Neuronal stem cell (in vitro differentiated cells): Measurements from ENCODE around the gene DCAF11.
A peak's percentile ranks its signal among the peaks of the same experiment; 100 is the strongest.

Source experiments
- DNase-seq: peaks from one replicate; pipeline ENCODE4 v3.0.0-alpha.2; 2013; ENCODE audit warnings: low spot score
- H2AFZ ChIP-seq: one replicate; pipeline ENCODE4 v1.6.1; 2013; ENCODE audit warnings: mild to moderate bottlenecking, low read length, inconsistent platforms
- H2AK5ac ChIP-seq: 2 replicates; pipeline ENCODE4 v1.6.1; 2013; ENCODE audit warnings: low read depth, mild to moderate bottlenecking, inconsistent platforms, low read length, moderate library complexity, mixed read lengths
- H2BK120ac ChIP-seq: 2 replicates; pipeline ENCODE4 v1.6.1; 2013; ENCODE audit warnings: low read depth, mild to moderate bottlenecking, inconsistent platforms, low read length, moderate library complexity, mixed read lengths
- H2BK12ac ChIP-seq: one replicate; pipeline ENCODE4 v1.6.1; 2013; ENCODE audit warnings: low read length, inconsistent platforms
- H2BK15ac ChIP-seq: 2 replicates; pipeline ENCODE4 v1.6.1; 2013; ENCODE audit warnings: mild to moderate bottlenecking, low read length, inconsistent platforms, mixed read lengths
- H2BK5ac ChIP-seq: one replicate; pipeline ENCODE4 v1.6.1; 2013; ENCODE audit warnings: inconsistent platforms, mild to moderate bottlenecking, low read length, moderate library complexity
- H3K14ac ChIP-seq: one replicate; pipeline ENCODE4 v1.6.1; 2013; ENCODE audit warnings: low read length, inconsistent platforms
- H3K18ac ChIP-seq: 2 replicates; pipeline ENCODE4 v1.6.1; 2013; ENCODE audit warnings: low read length, inconsistent platforms
- H3K23ac ChIP-seq: 2 replicates; pipeline ENCODE4 v1.6.1; 2013; ENCODE audit warnings: low read depth, mild to moderate bottlenecking, mixed read lengths, low read length, inconsistent platforms; ENCODE audit not compliant: poor library complexity
- H3K27ac ChIP-seq: replicated peaks from 3 replicates; pipeline ENCODE4 v1.5.1; 2013; ENCODE audit warnings: low read length, inconsistent platforms
- H3K27me3 ChIP-seq, 3 experiments: 2 replicates each; pipeline ENCODE4 v1.6.1; 2013; ENCODE audit warnings: low read length in 3 of 3, mild to moderate bottlenecking in 2 of 3, inconsistent platforms in 1 of 3, low read depth in 1 of 3, mixed read lengths in 1 of 3, moderate library complexity in 1 of 3; ENCODE audit not compliant: control insufficient read depth in 3 of 3, insufficient read depth in 3 of 3
- H3K36me3 ChIP-seq, 2 donors: replicated peaks in 1 of 2; 2 replicates each; pipeline ENCODE4 v1.6.1; 2013; ENCODE audit warnings: low read length in 2 of 2; ENCODE audit not compliant: control insufficient read depth in 2 of 2, insufficient read depth in 2 of 2
- H3K4ac ChIP-seq: 2 replicates; pipeline ENCODE4 v1.6.1; 2013; ENCODE audit warnings: inconsistent platforms, mild to moderate bottlenecking, low read length, moderate library complexity
- H3K4me1 ChIP-seq, 2 donors: 1 replicate in 1 of 2; 2 replicates in 1 of 2; pipeline ENCODE4 v1.6.1; 2013; ENCODE audit warnings: low read length in 2 of 2, low read depth in 1 of 2; ENCODE audit not compliant: control insufficient read depth in 2 of 2, insufficient read depth in 1 of 2
- H3K4me2 ChIP-seq: one replicate; pipeline ENCODE4 v1.6.1; 2013; ENCODE audit warnings: mild to moderate bottlenecking, low read length, inconsistent platforms; ENCODE audit not compliant: insufficient read depth, poor library complexity, severe bottlenecking
- H3K4me3 ChIP-seq, 2 donors: 2 replicates each; pipeline ENCODE4 v1.5.1; 2013; ENCODE audit warnings: low read length in 2 of 2, mild to moderate bottlenecking in 2 of 2, inconsistent platforms in 1 of 2, moderate library complexity in 1 of 2
- H3K79me1 ChIP-seq: one replicate; pipeline ENCODE4 v1.6.1; 2013; ENCODE audit warnings: low read depth, mild to moderate bottlenecking, inconsistent platforms, low read length, moderate library complexity
- H3K9ac ChIP-seq: one replicate; pipeline ENCODE4 v1.6.1; 2013; ENCODE audit warnings: mild to moderate bottlenecking, low read depth, low read length, inconsistent platforms; ENCODE audit not compliant: poor library complexity
- H3K9me3 ChIP-seq, 2 donors: replicated peaks in 1 of 2; 2 replicates each; pipeline versions ENCODE3 to v1.6.1; 2013; ENCODE audit warnings: low read length in 2 of 2, mild to moderate bottlenecking in 2 of 2, inconsistent platforms in 1 of 2, low read depth in 1 of 2, mixed read lengths in 1 of 2, moderate library complexity in 1 of 2; ENCODE audit not compliant: control insufficient read depth in 2 of 2, insufficient read depth in 1 of 2
- H4K8ac ChIP-seq: one replicate; pipeline ENCODE4 v1.6.1; 2013; ENCODE audit warnings: low read depth, mild to moderate bottlenecking, inconsistent platforms, low read length, moderate library complexity
- H4K91ac ChIP-seq: one replicate; pipeline ENCODE4 v1.6.1; 2013; ENCODE audit warnings: low read length, low read depth, mild to moderate bottlenecking, inconsistent platforms; ENCODE audit not compliant: poor library complexity
- WGBS, 2 donors: extraction: QIAGEN DNeasy Blood & Tissue Kit; methylation state at CpG; one replicate each; pipeline ENCODE4 v1.1.7; 2013; ENCODE audit warnings: missing lambda C conversion rate in 2 of 2, mixed read lengths in 1 of 2; ENCODE audit not compliant: insufficient read length in 2 of 2, insufficient replicate concordance in 1 of 2; ENCODE audit errors: extremely low coverage in 2 of 2; 5-methylcytosine and 5-hydroxymethylcytosine counted together

Gene DCAF11

DNA sequence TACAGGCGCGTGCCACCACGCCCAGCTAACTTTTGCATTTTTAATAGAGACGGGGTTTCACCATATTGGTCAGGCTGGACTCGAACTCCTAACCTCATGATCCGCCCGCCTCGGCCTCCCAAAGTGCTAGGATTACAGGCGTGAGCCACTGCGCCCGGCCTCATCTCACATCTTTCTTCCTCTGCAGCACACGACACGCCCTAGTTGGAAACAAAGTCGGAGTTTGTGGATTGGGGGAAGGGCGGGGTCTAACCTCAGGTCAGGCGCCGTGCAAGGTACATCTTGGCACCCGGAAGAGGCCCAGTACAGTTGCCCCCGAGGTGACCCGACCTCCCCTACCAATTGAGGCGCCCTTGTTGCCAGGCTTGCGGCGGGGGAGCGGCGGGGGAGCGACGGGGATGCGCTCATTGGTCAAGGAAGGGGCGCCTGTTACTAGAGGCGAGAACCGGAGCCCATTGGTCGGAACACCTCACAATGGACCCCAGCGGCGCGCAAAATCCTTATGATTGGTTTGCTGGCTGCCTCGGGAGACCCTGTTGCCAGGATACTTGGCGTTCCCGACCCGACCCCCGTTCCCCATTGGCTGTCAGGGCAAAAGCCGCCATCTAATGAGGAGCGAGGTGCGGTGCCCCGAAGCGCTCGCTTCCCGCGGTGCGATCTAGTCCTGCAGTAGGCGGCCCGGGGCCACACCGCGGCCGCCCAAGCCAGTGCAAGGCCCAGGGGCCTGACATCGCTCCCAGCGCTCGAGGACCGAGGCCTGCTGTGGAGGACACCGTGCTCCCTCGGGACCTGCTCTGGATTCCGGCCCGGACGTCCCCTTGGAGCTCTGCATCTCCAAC is 57.1 kb downstream of the DCAF11 start, which contains the start of gene REC8:
Gene REC8 (plus strand): TSS at position 659 of the 839 bp plus-strand sequence. CDS start 473 bp downstream, outside the sequence.
- Histone ChIP-seq H2AFZ (no peak within 1 kb of the TSS), H2BK12ac (peak within 1 kb of the TSS; percentile 24), H3K9ac (peak within 1 kb of the TSS; percentile 82), H2BK15ac (peak within 1 kb of the TSS; percentile 65), H4K91ac (no peak within 1 kb of the TSS), H3K4me3 (peak within 1 kb of the TSS; percentile 1 to 91), H3K27me3 (no peaks in the 10 kb centered on the region), H3K23ac (peak within 1 kb of the TSS; percentile 61), H3K18ac (peak within 1 kb of the TSS; percentile 96), H4K8ac (no peak within 1 kb of the TSS), H2BK120ac (no peak within 1 kb of the TSS), H3K27ac (peak within 1 kb of the TSS; percentile 65), H3K4me1 (peaks cover 0 to 8% of the 10 kb centered on the region in 2 donors), H2BK5ac (no peak within 1 kb of the TSS), H3K14ac (peak within 1 kb of the TSS; percentile 85), H3K9me3 (no peaks in the 10 kb centered on the region), H3K79me1 (peaks cover 9% of the 10 kb centered on the region), H3K4me2 (peak within 1 kb of the TSS; percentile 92), H2AK5ac (peak within 1 kb of the TSS; percentile 99), H3K4ac (no peak within 1 kb of the TSS), H3K36me3 (peaks cover 6 to 18% of the 10 kb centered on the region in 2 donors)
- WGBS, 2 donors, result no CpG with 5 or more reads among the region's 63 CpGs
- DNase-seq, result peak; percentile 94

DNA sequence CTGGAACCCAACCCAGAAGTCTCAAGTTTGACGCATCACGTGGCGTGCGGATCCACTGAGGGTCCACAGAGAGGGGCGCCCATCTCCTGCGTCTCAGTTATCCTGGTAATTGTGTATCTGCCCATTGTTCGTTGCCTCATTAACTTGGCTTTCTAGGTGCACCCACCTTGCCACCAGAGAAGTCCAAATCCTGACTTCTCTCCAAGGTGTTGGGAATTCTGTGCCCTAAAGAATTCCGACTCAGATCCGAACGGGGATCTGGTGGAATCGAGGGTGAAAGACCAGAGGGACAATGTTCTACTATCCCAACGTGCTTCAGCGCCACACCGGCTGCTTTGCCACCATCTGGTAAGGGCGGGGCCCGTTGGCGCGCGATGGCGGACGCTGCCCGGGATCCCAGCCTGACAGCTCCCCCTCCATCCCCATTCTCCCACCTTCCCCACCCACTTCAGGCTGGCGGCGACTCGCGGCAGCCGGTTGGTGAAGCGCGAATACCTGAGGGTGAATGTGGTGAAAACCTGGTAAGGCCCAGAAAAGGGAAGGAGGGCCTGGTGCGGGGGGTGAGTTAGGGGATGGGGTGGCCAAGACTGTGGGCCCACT is 57.8 kb downstream of the DCAF11 start:
- Histone ChIP-seq H3K27me3 (no peaks in the 10 kb centered on the region), H3K4me2 (peak overlapping the region; percentile 92), H2BK5ac (no peak overlapping the region), H3K4me1 (peaks cover 0 to 8% of the 10 kb centered on the region in 2 donors), H3K79me1 (peaks cover 9% of the 10 kb centered on the region), H2AFZ (no peak overlapping the region), H3K23ac (peak overlapping the region; percentile 61), H3K4me3 (peak overlapping the region; percentile 1 to 91), H2BK15ac (peak overlapping the region; percentile 65), H2BK120ac (no peak overlapping the region), H3K36me3 (peaks cover 5 to 23% of the 10 kb centered on the region in 2 donors), H4K8ac (no peak overlapping the region), H3K18ac (peak overlapping the region; percentile 96), H4K91ac (no peak overlapping the region), H2AK5ac (peak overlapping the region; percentile 99), H3K14ac (peak overlapping the region; percentile 85), H3K9ac (peak overlapping the region; percentile 82), H3K4ac (no peak overlapping the region), H3K27ac (peak overlapping the region; percentile 63), H2BK12ac (peak overlapping the region; percentile 24), H3K9me3 (no peaks in the 10 kb centered on the region)
- DNase-seq, result no peak
- WGBS, 2 donors, result no CpG with 5 or more reads among the region's 30 CpGs

DNA sequence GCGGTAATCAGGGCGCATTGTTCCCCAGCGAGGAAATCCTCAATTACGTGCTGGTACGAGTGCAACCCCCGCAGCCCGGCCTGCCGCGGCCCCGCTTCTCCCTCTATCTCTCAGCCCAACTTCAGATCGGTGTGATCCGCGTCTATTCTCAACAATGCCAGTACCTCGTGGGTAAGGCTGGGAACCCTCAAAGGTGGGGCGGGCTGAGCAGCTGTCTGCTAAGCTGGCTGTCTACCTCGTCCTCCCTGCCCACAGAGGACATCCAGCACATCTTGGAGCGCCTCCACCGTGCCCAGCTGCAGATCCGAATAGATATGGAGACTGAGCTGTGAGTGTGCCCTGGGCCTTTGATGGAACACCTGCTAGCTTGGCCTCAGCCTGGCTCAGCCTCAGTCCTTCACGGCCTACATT is 58.3 kb downstream of the DCAF11 start:
- no peak overlapping the region for H3K27ac ChIP-seq
- no peak for DNase-seq
- WGBS, 2 donors, result no CpG with 5 or more reads among the region's 20 CpGs

More for the DNA sequence above, 58.3 kb downstream of the DCAF11 start:
- no peak overlapping the region for H2BK5ac ChIP-seq
- H3K4ac ChIP-seq, result no peak overlapping the region
- peaks cover 0 to 8% of the 10 kb centered on the region in 2 donors for H3K4me1 ChIP-seq
- peak overlapping the region in 1 of 2 donors; percentile 91 for H3K4me3 ChIP-seq
- peak overlapping the region; percentile 64 for H3K9ac ChIP-seq
- H2BK12ac ChIP-seq, result no peak overlapping the region
- peak overlapping the region; percentile 65 for H2BK15ac ChIP-seq
- no peak overlapping the region for H2AFZ ChIP-seq
- peak overlapping the region; percentile 9 for H3K14ac ChIP-seq
- no peak overlapping the region for H4K8ac ChIP-seq
- H3K9me3 ChIP-seq, result no peaks in the 10 kb centered on the region
- H2AK5ac ChIP-seq, result peak overlapping the region; percentile 99
- H3K18ac ChIP-seq, result no peak overlapping the region
- peak overlapping the region; percentile 92 for H3K4me2 ChIP-seq
- peaks cover 9% of the 10 kb centered on the region for H3K79me1 ChIP-seq
- H2BK120ac ChIP-seq, result no peak overlapping the region
- H3K36me3 ChIP-seq, result peaks cover 7 to 26% of the 10 kb centered on the region in 2 donors
- peak overlapping the region; percentile 61 for H3K23ac ChIP-seq
- no peaks in the 10 kb centered on the region for H3K27me3 ChIP-seq
- no peak overlapping the region for H4K91ac ChIP-seq
